ENCODE results near the gene CNTN5.
"Not testable (repeated sequence)": the region's sequence is repeated elsewhere in the genome, so short reads cannot be mapped to it uniquely, and the experiment has no call there.

CNTN5 gene

GRCh38 chr11:99079576-99079975, 58.8 kb downstream of the CNTN5 start:
- Histone ChIP-seq H3K4me3 (ENCODE audit: extremely low read depth, insufficient read depth, low read length, poor library complexity, severe bottlenecking) (no peak overlapping the region), H3K36me3 (ENCODE audit: control insufficient read depth, insufficient read depth, low read length) (no peaks in the 10 kb centered on the region), H3K4me1 (ENCODE audit: control insufficient read depth, insufficient read depth, low read length, poor library complexity, severe bottlenecking) (no peaks in the 10 kb centered on the region), H3K9me3 (ENCODE audit: control insufficient read depth, low read length) (no peaks in the 10 kb centered on the region), H3K27ac (ENCODE audit: low read depth, low read length, severe bottlenecking) (no peak overlapping the region)
- 81 to 86% methylated on average over 2 to 3 of the region's 3 CpGs for WGBS, 2 experiments (ENCODE audit: insufficient coverage in 2 of 2)

- Histone ChIP-seq H3K4me1 (ENCODE audit: control insufficient read depth, insufficient read depth, low read length, poor library complexity, severe bottlenecking) (no peaks in the 10 kb centered on the region), H3K4me3 (ENCODE audit: extremely low read depth, insufficient read depth, low read length, poor library complexity, severe bottlenecking) (no peak overlapping the region), H3K36me3 (ENCODE audit: control insufficient read depth, insufficient read depth, low read length) (no peaks in the 10 kb centered on the region), H3K9me3 (ENCODE audit: control insufficient read depth, low read length) (no peaks in the 10 kb centered on the region), H3K27ac (ENCODE audit: low read depth, low read length, severe bottlenecking) (no peak overlapping the region)
- 93 to 94% methylated on average over 3 to 5 of the region's 5 CpGs for WGBS, 2 experiments (ENCODE audit: insufficient coverage in 2 of 2)
Measured at GRCh38 chr11:99080154-99080553, 59.4 kb downstream of the CNTN5 start.

- 100% methylated on average over 1 to 3 of the region's 6 CpGs for WGBS, 2 experiments (ENCODE audit: insufficient coverage in 2 of 2)
Measured at GRCh38 chr11:99098258-99098657, 77.5 kb downstream of the CNTN5 start.

GRCh38 chr11:99098751-99099150, 78.0 kb downstream of the CNTN5 start:
- H3K4me3 ChIP-seq (ENCODE audit: extremely low read depth, insufficient read depth, low read length, poor library complexity, severe bottlenecking) = no peak overlapping the region
- H3K9me3 ChIP-seq (ENCODE audit: control insufficient read depth, low read length) = peaks cover 8% of the 10 kb centered on the region
- no peak overlapping the region for H3K27ac ChIP-seq (ENCODE audit: low read depth, low read length, severe bottlenecking)
- WGBS, 2 experiments (ENCODE audit: insufficient coverage in 2 of 2) = no CpG with 5 or more reads among the region's 1 CpG
- no peaks in the 10 kb centered on the region for H3K4me1 ChIP-seq (ENCODE audit: control insufficient read depth, insufficient read depth, low read length, poor library complexity, severe bottlenecking)
- H3K36me3 ChIP-seq (ENCODE audit: control insufficient read depth, insufficient read depth, low read length) = no peaks in the 10 kb centered on the region

More at GRCh38 chr11:99098258-99098657, 77.5 kb downstream of the CNTN5 start:
- Histone ChIP-seq H3K36me3 (ENCODE audit: control insufficient read depth, insufficient read depth, low read length) (no peaks in the 10 kb centered on the region), H3K4me3 (ENCODE audit: extremely low read depth, insufficient read depth, low read length, poor library complexity, severe bottlenecking) (no peak overlapping the region), H3K9me3 (ENCODE audit: control insufficient read depth, low read length) (peaks cover 8% of the 10 kb centered on the region), H3K4me1 (ENCODE audit: control insufficient read depth, insufficient read depth, low read length, poor library complexity, severe bottlenecking) (no peaks in the 10 kb centered on the region), H3K27ac (ENCODE audit: low read depth, low read length, severe bottlenecking) (no peak overlapping the region)

GRCh38 chr11:99117603-99118002, 96.9 kb downstream of the CNTN5 start:
- Histone ChIP-seq H3K4me1 (ENCODE audit: control insufficient read depth, insufficient read depth, low read length, poor library complexity, severe bottlenecking) (no peaks in the 10 kb centered on the region), H3K27ac (ENCODE audit: low read depth, low read length, severe bottlenecking) (no peak overlapping the region), H3K9me3 (ENCODE audit: control insufficient read depth, low read length) (no peaks in the 10 kb centered on the region), H3K36me3 (ENCODE audit: control insufficient read depth, insufficient read depth, low read length) (no peaks in the 10 kb centered on the region), H3K4me3 (ENCODE audit: extremely low read depth, insufficient read depth, low read length, poor library complexity, severe bottlenecking) (no peak overlapping the region)
- WGBS, 2 experiments (ENCODE audit: insufficient coverage in 2 of 2) = no CpG with 5 or more reads among the region's 2 CpGs

- H3K27ac ChIP-seq (ENCODE audit: low read depth, low read length, severe bottlenecking); H3K36me3 ChIP-seq (ENCODE audit: control insufficient read depth, insufficient read depth, low read length); H3K4me1 ChIP-seq (ENCODE audit: control insufficient read depth, insufficient read depth, low read length, poor library complexity, severe bottlenecking); H3K4me3 ChIP-seq (ENCODE audit: extremely low read depth, insufficient read depth, low read length, poor library complexity, severe bottlenecking); H3K9me3 ChIP-seq (ENCODE audit: control insufficient read depth, low read length): not testable (repeated sequence)
- WGBS, 2 experiments (ENCODE audit: insufficient coverage in 2 of 2) = no CpG with 5 or more reads among the region's 3 CpGs
Measured at GRCh38 chr11:99133862-99134261, 113.1 kb downstream of the CNTN5 start.

DNA sequence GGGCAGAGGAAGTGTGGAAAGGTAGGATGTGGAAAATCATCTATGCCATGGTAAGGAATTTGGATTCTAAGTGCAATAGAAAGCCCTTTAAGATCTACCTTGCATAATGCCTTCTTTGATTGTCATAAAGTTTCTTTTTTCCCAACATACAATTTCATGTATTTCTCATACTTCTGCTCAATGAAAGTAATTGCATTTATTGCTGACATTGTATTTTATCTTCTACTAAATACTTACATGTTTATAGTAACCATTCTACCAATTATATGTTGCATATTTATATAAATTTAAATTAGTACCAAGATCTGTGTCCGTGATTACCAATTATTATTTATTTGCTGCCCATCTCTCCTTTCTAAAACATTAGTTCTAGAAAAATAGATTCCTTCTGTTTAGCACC, 114.8 kb downstream of the CNTN5 start:
- H3K4me3 ChIP-seq (ENCODE audit: extremely low read depth, insufficient read depth, low read length, poor library complexity, severe bottlenecking) = no peak overlapping the region
- no peaks in the 10 kb centered on the region for H3K36me3 ChIP-seq (ENCODE audit: control insufficient read depth, insufficient read depth, low read length)
- H3K27ac ChIP-seq (ENCODE audit: low read depth, low read length, severe bottlenecking) = no peak overlapping the region
- no peaks in the 10 kb centered on the region for H3K4me1 ChIP-seq (ENCODE audit: control insufficient read depth, insufficient read depth, low read length, poor library complexity, severe bottlenecking)
- no peaks in the 10 kb centered on the region for H3K9me3 ChIP-seq (ENCODE audit: control insufficient read depth, low read length)
- no CpG with 5 or more reads among the region's 1 CpG for WGBS, 2 experiments (ENCODE audit: insufficient coverage in 2 of 2)

DNA sequence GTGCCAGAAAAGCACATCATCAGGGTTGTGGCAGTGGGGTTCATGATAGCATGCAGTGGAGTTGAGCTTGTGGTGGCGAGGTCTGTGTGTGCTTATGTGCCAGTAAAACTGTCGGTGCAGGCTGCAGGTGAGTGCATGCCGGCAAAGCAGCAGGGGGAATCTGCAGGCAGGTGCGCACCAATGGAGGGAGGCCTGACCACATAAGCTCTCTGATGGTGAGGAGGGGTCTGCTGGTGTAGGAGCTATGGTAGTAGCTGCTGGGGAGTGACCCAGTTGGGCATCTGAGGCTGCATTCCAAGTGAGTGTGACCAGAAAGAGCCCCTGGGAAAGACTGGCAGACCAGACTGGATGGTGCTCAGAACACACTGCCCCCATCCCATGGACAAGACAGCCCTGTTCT, 121.5 kb downstream of the CNTN5 start:
- 69 to 100% methylated on average over 1 to 4 of the region's 4 CpGs for WGBS, 2 experiments (ENCODE audit: insufficient coverage in 2 of 2)
- H3K27ac ChIP-seq (ENCODE audit: low read depth, low read length, severe bottlenecking) = no peak overlapping the region
- no peak overlapping the region for H3K4me3 ChIP-seq (ENCODE audit: extremely low read depth, insufficient read depth, low read length, poor library complexity, severe bottlenecking)
- no peaks in the 10 kb centered on the region for H3K4me1 ChIP-seq (ENCODE audit: control insufficient read depth, insufficient read depth, low read length, poor library complexity, severe bottlenecking)
- no peaks in the 10 kb centered on the region for H3K36me3 ChIP-seq (ENCODE audit: control insufficient read depth, insufficient read depth, low read length)
- H3K9me3 ChIP-seq (ENCODE audit: control insufficient read depth, low read length) = no peaks in the 10 kb centered on the region

- H3K4me3 ChIP-seq (ENCODE audit: extremely low read depth, insufficient read depth, low read length, poor library complexity, severe bottlenecking) = no peak overlapping the region
- H3K9me3 ChIP-seq (ENCODE audit: control insufficient read depth, low read length) = no peaks in the 10 kb centered on the region
- H3K4me1 ChIP-seq (ENCODE audit: control insufficient read depth, insufficient read depth, low read length, poor library complexity, severe bottlenecking) = no peaks in the 10 kb centered on the region
- no peak overlapping the region for H3K27ac ChIP-seq (ENCODE audit: low read depth, low read length, severe bottlenecking)
- H3K36me3 ChIP-seq (ENCODE audit: control insufficient read depth, insufficient read depth, low read length) = no peaks in the 10 kb centered on the region
Measured at GRCh38 chr11:99148352-99148751, 127.6 kb downstream of the CNTN5 start.

- no peaks in the 10 kb centered on the region for H3K4me1 ChIP-seq (ENCODE audit: control insufficient read depth, insufficient read depth, low read length, poor library complexity, severe bottlenecking)
- H3K27ac ChIP-seq (ENCODE audit: low read depth, low read length, severe bottlenecking) = no peak overlapping the region
- WGBS, 2 experiments (ENCODE audit: insufficient coverage in 2 of 2) = 67 to 100% methylated on average over 2 to 4 of the region's 5 CpGs
- no peaks in the 10 kb centered on the region for H3K9me3 ChIP-seq (ENCODE audit: control insufficient read depth, low read length)
- H3K36me3 ChIP-seq (ENCODE audit: control insufficient read depth, insufficient read depth, low read length) = no peaks in the 10 kb centered on the region
- H3K4me3 ChIP-seq (ENCODE audit: extremely low read depth, insufficient read depth, low read length, poor library complexity, severe bottlenecking) = no peak overlapping the region
Measured at GRCh38 chr11:99154277-99154676, 133.5 kb downstream of the CNTN5 start.

DNA sequence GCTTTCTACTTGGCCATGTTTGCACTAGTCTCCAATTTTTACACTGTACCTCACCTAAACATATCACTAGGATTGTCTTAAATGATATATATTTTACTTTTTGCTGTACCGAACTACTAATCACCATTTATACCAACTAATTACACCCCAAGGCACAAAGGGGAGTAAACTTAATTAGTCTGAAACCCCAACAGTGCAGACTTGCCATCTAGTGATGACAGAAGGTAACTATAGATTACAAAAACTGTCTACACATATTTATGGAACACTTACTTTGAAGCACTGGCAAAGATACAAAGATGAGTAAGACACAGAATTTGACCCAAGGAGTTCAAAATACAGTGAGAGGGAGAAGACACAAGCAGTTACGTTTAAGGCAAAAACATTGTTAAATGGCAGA, 139.7 kb downstream of the CNTN5 start:
- Histone ChIP-seq H3K9me3 (ENCODE audit: control insufficient read depth, low read length) (no peaks in the 10 kb centered on the region), H3K27ac (ENCODE audit: low read depth, low read length, severe bottlenecking) (no peak overlapping the region), H3K4me1 (ENCODE audit: control insufficient read depth, insufficient read depth, low read length, poor library complexity, severe bottlenecking) (no peaks in the 10 kb centered on the region), H3K36me3 (ENCODE audit: control insufficient read depth, insufficient read depth, low read length) (no peaks in the 10 kb centered on the region), H3K4me3 (ENCODE audit: extremely low read depth, insufficient read depth, low read length, poor library complexity, severe bottlenecking) (no peak overlapping the region)
- 60% methylated on average over 1 of the region's 2 CpGs; no CpG with 5 or more reads in 1 of the 2 experiments for WGBS, 2 experiments (ENCODE audit: insufficient coverage in 2 of 2)

- Histone ChIP-seq H3K36me3 (ENCODE audit: control insufficient read depth, insufficient read depth, low read length) (no peaks in the 10 kb centered on the region), H3K9me3 (ENCODE audit: control insufficient read depth, low read length) (no peaks in the 10 kb centered on the region), H3K4me3 (ENCODE audit: extremely low read depth, insufficient read depth, low read length, poor library complexity, severe bottlenecking) (no peak overlapping the region), H3K4me1 (ENCODE audit: control insufficient read depth, insufficient read depth, low read length, poor library complexity, severe bottlenecking) (no peaks in the 10 kb centered on the region), H3K27ac (ENCODE audit: low read depth, low read length, severe bottlenecking) (no peak overlapping the region)
- 90 to 100% methylated on average over 3 of the region's 5 CpGs for WGBS, 2 experiments (ENCODE audit: insufficient coverage in 2 of 2)
Measured at GRCh38 chr11:99162819-99163218, 142.1 kb downstream of the CNTN5 start.

Data from mesodermal cell (in vitro differentiated cells).